ENCODE results near the gene NAP1L5.

NAP1L5 gene

DNA sequence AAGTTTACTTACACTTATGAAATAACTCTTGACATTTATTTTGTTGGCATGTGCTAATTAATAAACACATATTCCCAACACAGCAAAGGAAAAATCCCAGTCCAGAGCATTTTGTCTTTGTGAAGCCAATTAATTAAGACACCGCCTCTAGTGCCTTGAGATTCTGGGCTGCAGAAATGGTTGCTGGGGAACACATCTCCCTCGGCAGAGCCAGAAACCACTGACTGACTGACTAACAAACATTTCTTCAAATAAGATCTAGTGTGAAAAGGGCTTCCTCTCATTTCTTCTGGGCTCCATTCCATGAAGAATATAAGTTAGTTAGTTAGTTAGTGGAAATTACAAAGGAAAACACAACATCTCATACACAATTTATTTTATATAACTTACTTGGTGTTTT lies 28.4 kb upstream of the NAP1L5 start:
- H3K36me3 ChIP-seq (ENCODE audit: control insufficient read depth in 2 of 2, insufficient read depth in 1 of 2, low read length in 2 of 2): peaks cover 0 to 51% of the 10 kb centered on the region in 2 experiments
- H3K4me3 ChIP-seq (ENCODE audit: low read depth, low read length): no peak overlapping the region
- CTCF ChIA-PET: no interaction called here
- no peaks in the 10 kb centered on the region for H3K4me1 ChIP-seq (ENCODE audit: control insufficient read depth, insufficient read depth, low read length)
- no peak overlapping the region for H3K27ac ChIP-seq (ENCODE audit: extremely low read depth, low read depth, low read length)
- TF ChIP-seq GLI2 (tag by site-specific recombination; IDR thresholded peaks at IDR 0.05; ENCODE audit: borderline replicate concordance, low read depth): no peak
- POLR2A ChIA-PET: no interaction called here
- no peaks in the 10 kb centered on the region for H3K9me3 ChIP-seq (ENCODE audit: control insufficient read depth, insufficient read depth, low read depth, low read length)

DNA sequence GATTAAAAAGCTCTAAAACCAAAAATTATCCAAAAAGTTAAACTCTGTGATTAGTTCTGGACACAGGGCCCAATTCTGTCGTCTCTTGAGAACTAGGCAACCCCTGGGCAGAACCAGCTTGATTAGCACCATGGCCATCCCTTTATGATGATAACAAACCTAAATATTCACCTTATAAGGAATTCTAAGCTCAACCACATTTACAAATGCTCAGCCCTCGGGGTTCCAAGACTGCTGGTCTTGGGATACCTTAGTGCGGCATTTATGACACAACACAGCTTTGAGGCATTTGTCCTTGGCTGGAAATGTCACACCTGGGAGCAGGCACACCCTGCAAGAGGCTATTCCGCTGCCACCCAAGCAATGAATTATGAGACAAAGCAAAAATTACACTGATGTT lies 27.5 kb upstream of the NAP1L5 start:
- Histone ChIP-seq H3K36me3 (ENCODE audit: control insufficient read depth in 2 of 2, insufficient read depth in 1 of 2, low read length in 2 of 2) (peaks cover 0 to 48% of the 10 kb centered on the region in 2 experiments), H3K9me3 (ENCODE audit: control insufficient read depth, insufficient read depth, low read depth, low read length) (no peaks in the 10 kb centered on the region), H3K4me3 (ENCODE audit: low read depth, low read length) (no peak overlapping the region), H3K4me1 (ENCODE audit: control insufficient read depth, insufficient read depth, low read length) (no peaks in the 10 kb centered on the region), H3K27ac (ENCODE audit: extremely low read depth, low read depth, low read length) (no peak overlapping the region)
- POLR2A ChIA-PET: no interaction called here
- CTCF ChIA-PET: no interaction called here
- TF ChIP-seq ZNF830 (tag by site-specific recombination; IDR thresholded peaks at IDR 0.05; ENCODE audit: low read depth): no peak

DNA sequence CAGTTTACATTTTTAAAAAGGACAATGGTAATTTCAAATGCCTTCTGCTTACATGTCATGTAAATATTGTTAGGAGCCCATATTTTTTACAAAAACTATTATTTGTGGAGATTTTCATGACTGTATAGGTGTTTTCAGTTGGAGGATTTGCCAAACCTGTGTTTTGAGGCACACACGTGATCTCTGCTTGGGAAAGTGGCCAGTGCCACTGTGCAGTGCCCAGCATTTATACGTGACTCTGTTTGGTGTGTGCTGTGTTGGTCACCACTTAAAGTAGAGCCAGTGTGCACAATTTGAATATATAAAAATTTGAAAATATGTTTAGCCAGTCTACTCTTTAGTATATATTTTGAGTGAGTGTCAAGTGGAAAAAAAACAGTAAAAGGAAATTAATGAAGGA lies 26.8 kb upstream of the NAP1L5 start:
- CTCF ChIA-PET: no interaction called here

DNA sequence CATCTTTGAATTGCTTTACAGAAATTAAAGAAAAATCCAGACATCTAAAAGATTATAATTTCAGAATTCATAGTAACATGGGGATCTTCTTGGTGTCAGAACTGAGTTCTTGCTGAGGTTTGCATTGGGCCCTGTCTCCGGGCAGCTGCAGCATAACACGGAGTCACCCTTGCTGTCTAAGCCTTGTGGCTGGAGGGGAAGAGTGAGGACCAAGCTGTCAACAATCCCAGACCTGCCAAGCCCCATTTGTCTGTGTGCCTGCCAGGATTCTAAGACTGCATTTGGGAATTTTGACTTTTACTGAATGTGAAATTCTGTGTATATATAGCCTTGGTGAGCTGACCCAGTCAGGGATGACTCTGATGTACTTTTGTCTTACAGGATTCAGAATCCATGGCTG lies 25.2 kb upstream of the NAP1L5 start:
- Histone ChIP-seq H3K9me3 (ENCODE audit: control insufficient read depth, insufficient read depth, low read depth, low read length) (no peaks in the 10 kb centered on the region), H3K27ac (ENCODE audit: extremely low read depth, low read depth, low read length) (no peak overlapping the region), H3K4me1 (ENCODE audit: control insufficient read depth, insufficient read depth, low read length) (no peaks in the 10 kb centered on the region), H3K36me3 (ENCODE audit: control insufficient read depth in 2 of 2, insufficient read depth in 1 of 2, low read length in 2 of 2) (peaks cover 0 to 38% of the 10 kb centered on the region in 2 experiments; a peak in 2 of 3 replicates), H3K4me3 (ENCODE audit: low read depth, low read length) (no peak overlapping the region)
- CTCF ChIA-PET: interaction anchor here (0.7 kb wide), 1 partner anchor 507 kb away, joined by 3 read pairs; no protein-coding TSS in a partner anchor
- TF ChIP-seq ZNF529 (tag by site-specific recombination; IDR thresholded peaks at IDR 0.05; ENCODE audit: insufficient replicate concordance): no peak
- TF ChIP-seq, protein P1, sequence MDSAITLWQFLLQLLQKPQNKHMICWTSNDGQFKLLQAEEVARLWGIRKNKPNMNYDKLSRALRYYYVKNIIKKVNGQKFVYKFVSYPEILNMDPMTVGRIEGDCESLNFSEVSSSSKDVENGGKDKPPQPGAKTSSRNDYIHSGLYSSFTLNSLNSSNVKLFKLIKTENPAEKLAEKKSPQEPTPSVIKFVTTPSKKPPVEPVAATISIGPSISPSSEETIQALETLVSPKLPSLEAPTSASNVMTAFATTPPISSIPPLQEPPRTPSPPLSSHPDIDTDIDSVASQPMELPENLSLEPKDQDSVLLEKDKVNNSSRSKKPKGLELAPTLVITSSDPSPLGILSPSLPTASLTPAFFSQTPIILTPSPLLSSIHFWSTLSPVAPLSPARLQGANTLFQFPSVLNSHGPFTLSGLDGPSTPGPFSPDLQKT (IDR thresholded peaks at IDR 0.05; ENCODE audit: borderline replicate concordance, low read depth, low read length): no peak
- POLR2A ChIA-PET: no interaction called here

More for the DNA sequence above, 26.8 kb upstream of the NAP1L5 start:
- TF ChIP-seq, protein P2, sequence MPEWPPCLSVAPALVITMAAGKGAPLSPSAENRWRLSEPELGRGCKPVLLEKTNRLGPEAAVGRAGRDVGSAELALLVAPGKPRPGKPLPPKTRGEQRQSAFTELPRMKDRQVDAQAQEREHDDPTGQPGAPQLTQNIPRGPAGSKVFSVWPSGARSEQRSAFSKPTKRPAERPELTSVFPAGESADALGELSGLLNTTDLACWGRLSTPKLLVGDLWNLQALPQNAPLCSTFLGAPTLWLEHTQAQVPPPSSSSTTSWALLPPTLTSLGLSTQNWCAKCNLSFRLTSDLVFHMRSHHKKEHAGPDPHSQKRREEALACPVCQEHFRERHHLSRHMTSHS (tag by site-specific recombination; IDR thresholded peaks at IDR 0.05): no peak
- Histone ChIP-seq H3K9me3 (ENCODE audit: control insufficient read depth, insufficient read depth, low read depth, low read length) (no peaks in the 10 kb centered on the region), H3K4me3 (ENCODE audit: low read depth, low read length) (no peak overlapping the region), H3K27ac (ENCODE audit: extremely low read depth, low read depth, low read length) (no peak overlapping the region), H3K36me3 (ENCODE audit: control insufficient read depth in 2 of 2, insufficient read depth in 1 of 2, low read length in 2 of 2) (peaks cover 0 to 43% of the 10 kb centered on the region in 2 experiments; a peak in 2 of 3 replicates), H3K4me1 (ENCODE audit: control insufficient read depth, insufficient read depth, low read length) (no peaks in the 10 kb centered on the region)
- POLR2A ChIA-PET: no interaction called here

DNA sequence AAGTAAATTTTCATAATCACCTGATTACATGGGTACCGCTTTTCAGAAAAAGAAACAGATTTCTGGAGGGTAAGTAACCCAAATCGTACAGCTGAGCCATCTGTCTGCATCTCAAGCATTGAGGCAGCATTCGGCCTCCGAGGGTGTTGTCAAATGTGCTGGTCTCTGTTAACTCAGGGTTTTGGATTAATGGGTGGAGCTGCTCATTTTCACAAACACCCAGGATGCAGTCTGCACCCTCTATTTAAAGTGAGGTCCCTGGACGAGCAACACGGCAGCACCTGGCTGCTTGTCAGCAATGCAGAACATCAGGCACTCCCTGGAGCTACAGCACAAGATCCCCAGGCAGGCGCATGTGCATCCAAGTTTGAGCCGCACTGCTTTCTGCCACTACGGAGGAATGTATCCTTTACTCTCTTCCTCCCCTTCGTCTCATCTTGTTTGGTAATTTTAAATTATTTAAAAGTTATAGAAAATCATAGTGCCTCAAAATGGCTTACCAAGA lies 24.7 kb upstream of the NAP1L5 start:
- Histone ChIP-seq H3K9me3 (ENCODE audit: control insufficient read depth, insufficient read depth, low read depth, low read length) (no peaks in the 10 kb centered on the region), H3K27ac (ENCODE audit: extremely low read depth, low read depth, low read length) (no peak overlapping the region), H3K4me3 (ENCODE audit: low read depth, low read length) (no peak overlapping the region), H3K36me3 (ENCODE audit: control insufficient read depth in 2 of 2, insufficient read depth in 1 of 2, low read length in 2 of 2) (peaks cover 0 to 34% of the 10 kb centered on the region in 2 experiments; a peak in 2 of 3 replicates), H3K4me1 (ENCODE audit: control insufficient read depth, insufficient read depth, low read length) (no peaks in the 10 kb centered on the region)
- POLR2A ChIA-PET: no interaction called here
- CTCF ChIA-PET: no interaction called here
- TF ChIP-seq ZNF792 (tag by site-specific recombination; IDR thresholded peaks at IDR 0.05): no peak
- TF ChIP-seq ZNF155 (tag by site-specific recombination; IDR thresholded peaks at IDR 0.05): no peak
